A549 (cell line): ENCODE results near the gene NINL. TPM values are rescaled to one million over a fixed set of nuclear protein-coding genes. Genes with fewer than 3 reads are reported as not detected.

ENCODE experiments used
- ATAC-seq, 2 experiments: fragments of 200-7000 bp in 1 of 2; fragments of >200 bp in 1 of 2; cut with Nextera tagmentation in 1 of 2; cut with Tn5 transposase in 1 of 2; 3 replicates each; pipeline versions ENCODE4 v1.8.0 to v1.9.1; 2018 to 2020; ENCODE audit warnings: mild to moderate bottlenecking in 1 of 2, moderate library complexity in 1 of 2
- CTCF ChIA-PET: fragments of 300-600 bp; sonication (Branson Sonifier 250); formaldehyde crosslinking; extraction: SDS; loops from one replicate; lab custom pipeline; 2021; ENCODE audit warnings: antibody characterized with exemption, inconsistent platforms; lab: Yijun Ruan, JAX
- POLR2A ChIA-PET: fragments of 350-600 bp; formaldehyde crosslinking; extraction: SDS; loops from one replicate; lab custom pipeline; 2021; ENCODE audit warnings: antibody characterized with exemption, inconsistent platforms; lab: Yijun Ruan, JAX
- DNase-seq, 2 experiments: peaks; one replicate each; pipeline versions ENCODE4 v3.0.0 to v3.0.0-alpha.2; 2011 to 2016; ENCODE audit warnings: low read depth in 1 of 2, low spot score in 1 of 2
- FAIRE-seq: peaks from 2 replicates; lab custom pipeline; 2011; peaks lifted over from hg19 to GRCh38; lab: Jason Lieb, UNC
- H3K27ac ChIP-seq, 2 experiments: fragments of >200 bp; sonication (Bioruptor Twin); formaldehyde crosslinking; 3 replicates each; pipeline ENCODE4 v1.5.1; 2016 to 2017
- H3K4me1 ChIP-seq: fragments of >200 bp; sonication (Bioruptor Twin); formaldehyde crosslinking; 3 replicates; pipeline ENCODE4 v1.6.1; 2016
- H3K4me2 ChIP-seq: fragments of >200 bp; sonication (Bioruptor Twin); formaldehyde crosslinking; 3 replicates; pipeline ENCODE4 v1.6.1; 2016
- H3K4me3 ChIP-seq: fragments of >200 bp; sonication (Bioruptor Twin); formaldehyde crosslinking; 3 replicates; pipeline ENCODE4 v1.5.1; 2016
- H3K9me3 ChIP-seq: fragments of >200 bp; sonication (Bioruptor Twin); formaldehyde crosslinking; 3 replicates; pipeline ENCODE4 v1.6.1; 2016
- CEBPB ChIP-seq, 2 experiments: fragments of >200 bp in 1 of 2; sonication (Bioruptor Twin) in 1 of 2; formaldehyde crosslinking in 1 of 2; IDR thresholded peaks; 2 replicates each; pipeline ENCODE4 v1.6.1; 2012 to 2016
- CHD2 ChIP-seq: fragments of 150-350 bp; IDR thresholded peaks from 2 replicates; pipeline ENCODE4 v1.6.1; 2014; ENCODE audit warnings: low read length; ENCODE audit not compliant: partially characterized antibody
- CHD4 ChIP-seq: fragments of 200-600 bp; sonication (generic); IDR thresholded peaks from 2 replicates; pipeline ENCODE4 v1.6.1; 2016; ENCODE audit warnings: antibody characterized with exemption, mild to moderate bottlenecking, borderline replicate concordance
- EHF ChIP-seq: fragments of 250-450 bp; sonication (Bioruptor Pico); IDR thresholded peaks from 2 replicates; pipeline ENCODE4 v1.5.0; 2020; ENCODE audit warnings: mild to moderate bottlenecking
- FOSB ChIP-seq: fragments of 250-450 bp; sonication (Bioruptor Pico); IDR thresholded peaks from 2 replicates; pipeline ENCODE4 v1.5.0; 2020; ENCODE audit warnings: mild to moderate bottlenecking, moderate library complexity
- JUNB ChIP-seq: fragments of >200 bp; sonication (Bioruptor Twin); formaldehyde crosslinking; IDR thresholded peaks from 2 replicates; pipeline ENCODE4 v1.6.1; 2016
- KDM5A ChIP-seq: fragments of 200-600 bp; sonication (generic); IDR thresholded peaks from 2 replicates; pipeline ENCODE4 v1.6.1; 2016; ENCODE audit warnings: antibody characterized with exemption, mild to moderate bottlenecking
- MAZ ChIP-seq: fragments of 150-350 bp; IDR thresholded peaks from 2 replicates; pipeline ENCODE4 v1.6.1; 2014; ENCODE audit warnings: antibody characterized with exemption, low read depth, low read length, borderline replicate concordance
- NFE2L2 ChIP-seq: fragments of 150-350 bp; conservative IDR thresholded peaks from 2 replicates; pipeline ENCODE4 v1.6.1; 2014; ENCODE audit warnings: low read length
- PHF8 ChIP-seq: fragments of 200-600 bp; sonication (generic); IDR thresholded peaks from 2 replicates; pipeline ENCODE4 v1.6.1; 2016; ENCODE audit warnings: low read depth, mild to moderate bottlenecking, antibody characterized with exemption, moderate library complexity, borderline replicate concordance
- POLR2A ChIP-seq: IDR thresholded peaks from 2 replicates; pipeline ENCODE4 v1.6.1; 2012; ENCODE audit warnings: mild to moderate bottlenecking, low read length
- POLR2AphosphoS2 ChIP-seq: conservative IDR thresholded peaks from 2 replicates; pipeline ENCODE4 v1.6.1; 2012; ENCODE audit warnings: low read length, improper control_type of control experiment, inconsistent platforms
- RCOR1 ChIP-seq: fragments of 150-350 bp; IDR thresholded peaks from 2 replicates; pipeline ENCODE4 v1.6.1; 2014; ENCODE audit warnings: antibody characterized with exemption, low read length, low read depth
- RFX5 ChIP-seq: fragments of 450-650 bp; IDR thresholded peaks from 2 replicates; pipeline ENCODE4 v1.7.1; 2014; ENCODE audit warnings: antibody characterized with exemption, mild to moderate bottlenecking, moderate library complexity
- TFCP2L1 ChIP-seq: fragments of 250-450 bp; sonication (Bioruptor Pico); IDR thresholded peaks from 2 replicates; pipeline ENCODE4 v1.5.0; 2021; ENCODE audit warnings: mild to moderate bottlenecking
- ZNF302 ChIP-seq: fragments of 250-450 bp; sonication (Bioruptor Pico); IDR thresholded peaks from 2 replicates; pipeline ENCODE4 v1.9.0; 2021; ENCODE audit warnings: inconsistent platforms, mild to moderate bottlenecking, moderate library complexity
- WGBS: methylation state at CpG from one replicate; pipeline ENCODE4 v1.1.6; 2017; ENCODE audit errors: missing lambda C conversion rate; 5-methylcytosine and 5-hydroxymethylcytosine counted together
- polyA plus RNA-seq, 4 experiments: library from polyadenylated mRNA; depleted of rRNA in 3 of 4; stranded (reverse); fragments of >200 nt; fragmentation: RNase III in 1 of 4; extraction: RNeasy Plus Mini Kit Qiagen cat#74134 plus additional on column Dnase treatment in 1 of 4; gene quantifications; 2 replicates in 3 of 4; 3 replicates in 1 of 4; pipeline ENCODE4 v1.2.3, GENCODE V29; 2011 to 2017
- TF ChIP-seq, protein P1 (sequence below): fragments of 450-650 bp; IDR thresholded peaks from 2 replicates; pipeline ENCODE4 v1.6.1; 2014; ENCODE audit warnings: antibody characterized with exemption
- TF ChIP-seq, protein P2 (sequence below): fragments of 200-600 bp; sonication (generic); IDR thresholded peaks from 2 replicates; pipeline ENCODE4 v1.6.1; 2016; ENCODE audit warnings: antibody characterized with exemption, mild to moderate bottlenecking, moderate library complexity
- TF ChIP-seq, protein P3 (sequence below): fragments of >200 bp; sonication (Bioruptor Twin); formaldehyde crosslinking; IDR thresholded peaks from 2 replicates; pipeline ENCODE4 v1.6.1; 2016
- TF ChIP-seq, protein P4 (sequence below): IDR thresholded peaks from 2 replicates; pipeline ENCODE4 v1.6.1; 2012; ENCODE audit warnings: low read depth, borderline replicate concordance
- TF ChIP-seq, protein P5 (sequence below): fragments of >200 bp; sonication (Bioruptor Twin); formaldehyde crosslinking; IDR thresholded peaks from 3 replicates; pipeline ENCODE4 v1.5.1; 2016

NINL gene
- polyA plus RNA-seq, 2 of the 4 experiments (the other 2 are of a cell fraction), result 20.2 to 22.4 TPM

DNA sequence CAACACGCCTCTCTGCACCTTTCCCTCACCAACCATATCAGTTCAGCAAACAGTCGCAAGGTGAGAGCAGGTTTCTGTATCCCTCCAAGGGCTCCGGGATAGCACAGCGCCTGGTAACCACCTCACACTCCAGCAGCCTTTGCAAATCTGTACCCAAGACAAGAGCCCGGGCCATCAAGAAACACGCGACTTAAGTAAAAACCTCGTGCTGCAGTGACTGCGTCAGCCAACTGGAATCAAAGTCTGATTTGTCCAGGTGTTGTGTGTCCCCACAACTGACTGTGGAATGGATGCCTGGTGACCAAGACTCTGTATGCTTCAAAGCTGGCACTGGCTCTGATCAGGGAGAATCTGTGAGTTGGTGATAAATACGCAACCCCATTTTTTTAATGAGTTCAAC is 74.1 kb downstream of the NINL start:
- Histone ChIP-seq H3K27ac (no peak overlapping the region), H3K4me3 (no peak overlapping the region), H3K9me3 (peaks cover 23% of the 10 kb centered on the region), H3K4me1 (peaks cover 24% of the 10 kb centered on the region), H3K4me2 (no peak overlapping the region)
- ATAC-seq (no peak), DNase-seq (no peak), FAIRE-seq (no peak)
- CTCF ChIA-PET, result interaction anchor here (0.8 to 1.8 kb wide), 3 partner anchors 30 to 653 kb away, joined by 3 to 4 read pairs (median 3); no protein-coding TSS in a partner anchor
- WGBS, result 91% methylated on average over 10 of the region's 10 CpGs
- POLR2A ChIA-PET, result no interaction called here
- TF ChIP-seq ZNF302 (CRISPR knock-in tag), result no peak
- TF ChIP-seq JUNB, result no peak
- TF ChIP-seq MAZ, result no peak
- no peak for TF ChIP-seq NFE2L2
- TF ChIP-seq, protein P1, sequence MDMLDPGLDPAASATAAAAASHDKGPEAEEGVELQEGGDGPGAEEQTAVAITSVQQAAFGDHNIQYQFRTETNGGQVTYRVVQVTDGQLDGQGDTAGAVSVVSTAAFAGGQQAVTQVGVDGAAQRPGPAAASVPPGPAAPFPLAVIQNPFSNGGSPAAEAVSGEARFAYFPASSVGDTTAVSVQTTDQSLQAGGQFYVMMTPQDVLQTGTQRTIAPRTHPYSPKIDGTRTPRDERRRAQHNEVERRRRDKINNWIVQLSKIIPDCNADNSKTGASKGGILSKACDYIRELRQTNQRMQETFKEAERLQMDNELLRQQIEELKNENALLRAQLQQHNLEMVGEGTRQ, result no peak
- TF ChIP-seq, protein P2, sequence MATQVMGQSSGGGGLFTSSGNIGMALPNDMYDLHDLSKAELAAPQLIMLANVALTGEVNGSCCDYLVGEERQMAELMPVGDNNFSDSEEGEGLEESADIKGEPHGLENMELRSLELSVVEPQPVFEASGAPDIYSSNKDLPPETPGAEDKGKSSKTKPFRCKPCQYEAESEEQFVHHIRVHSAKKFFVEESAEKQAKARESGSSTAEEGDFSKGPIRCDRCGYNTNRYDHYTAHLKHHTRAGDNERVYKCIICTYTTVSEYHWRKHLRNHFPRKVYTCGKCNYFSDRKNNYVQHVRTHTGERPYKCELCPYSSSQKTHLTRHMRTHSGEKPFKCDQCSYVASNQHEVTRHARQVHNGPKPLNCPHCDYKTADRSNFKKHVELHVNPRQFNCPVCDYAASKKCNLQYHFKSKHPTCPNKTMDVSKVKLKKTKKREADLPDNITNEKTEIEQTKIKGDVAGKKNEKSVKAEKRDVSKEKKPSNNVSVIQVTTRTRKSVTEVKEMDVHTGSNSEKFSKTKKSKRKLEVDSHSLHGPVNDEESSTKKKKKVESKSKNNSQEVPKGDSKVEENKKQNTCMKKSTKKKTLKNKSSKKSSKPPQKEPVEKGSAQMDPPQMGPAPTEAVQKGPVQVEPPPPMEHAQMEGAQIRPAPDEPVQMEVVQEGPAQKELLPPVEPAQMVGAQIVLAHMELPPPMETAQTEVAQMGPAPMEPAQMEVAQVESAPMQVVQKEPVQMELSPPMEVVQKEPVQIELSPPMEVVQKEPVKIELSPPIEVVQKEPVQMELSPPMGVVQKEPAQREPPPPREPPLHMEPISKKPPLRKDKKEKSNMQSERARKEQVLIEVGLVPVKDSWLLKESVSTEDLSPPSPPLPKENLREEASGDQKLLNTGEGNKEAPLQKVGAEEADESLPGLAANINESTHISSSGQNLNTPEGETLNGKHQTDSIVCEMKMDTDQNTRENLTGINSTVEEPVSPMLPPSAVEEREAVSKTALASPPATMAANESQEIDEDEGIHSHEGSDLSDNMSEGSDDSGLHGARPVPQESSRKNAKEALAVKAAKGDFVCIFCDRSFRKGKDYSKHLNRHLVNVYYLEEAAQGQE, result no peak
- TF ChIP-seq KDM5A, result no peak

DNA sequence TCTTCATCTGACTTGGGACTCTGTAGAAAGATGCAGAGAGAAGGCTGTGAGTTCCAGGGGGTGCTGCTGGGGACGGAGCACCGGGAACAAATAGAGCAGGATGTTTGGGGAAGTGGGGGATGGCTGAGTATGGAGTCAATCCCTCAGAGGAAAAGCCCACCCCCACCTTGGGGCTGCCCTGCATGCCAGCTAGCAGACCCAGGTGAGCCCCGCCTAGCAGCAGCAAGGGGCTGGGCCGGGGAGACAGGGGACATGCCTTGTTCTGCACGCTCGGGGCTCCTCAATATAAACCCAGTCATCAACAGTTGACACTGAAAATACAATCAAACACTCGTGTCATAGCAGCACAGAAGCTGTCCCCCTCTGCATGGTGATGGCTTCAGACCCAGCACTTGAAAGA is 74.6 kb downstream of the NINL start:
- ChIA-PET CTCF (interaction anchor here (0.8 to 1.8 kb wide), 4 partner anchors 30 to 653 kb away, joined by 3 to 5 read pairs (median 4); no protein-coding TSS in a partner anchor), POLR2A (no interaction called here)
- H3K4me2 ChIP-seq, result no peak overlapping the region
- H3K4me1 ChIP-seq, result peaks cover 24% of the 10 kb centered on the region
- peaks cover 19% of the 10 kb centered on the region for H3K9me3 ChIP-seq
- H3K4me3 ChIP-seq, result no peak overlapping the region
- no peak for FAIRE-seq
- DNase-seq, result no peak
- TF ChIP-seq, protein P3, sequence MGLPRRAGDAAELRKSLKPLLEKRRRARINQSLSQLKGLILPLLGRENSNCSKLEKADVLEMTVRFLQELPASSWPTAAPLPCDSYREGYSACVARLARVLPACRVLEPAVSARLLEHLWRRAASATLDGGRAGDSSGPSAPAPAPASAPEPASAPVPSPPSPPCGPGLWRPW, result no peak
- no peak for TF ChIP-seq CHD2
- TF ChIP-seq FOSB (CRISPR knock-in tag), result no peak
- TF ChIP-seq POLR2A, result no peak
- TF ChIP-seq, protein P2, result no peak
- no peak for TF ChIP-seq CEBPB (IDR thresholded peaks at IDR 0.05)
- TF ChIP-seq RCOR1, result no peak
- WGBS, result 89% methylated on average over 7 of the region's 7 CpGs
- H3K27ac ChIP-seq, result no peak overlapping the region
- no peak for ATAC-seq

DNA sequence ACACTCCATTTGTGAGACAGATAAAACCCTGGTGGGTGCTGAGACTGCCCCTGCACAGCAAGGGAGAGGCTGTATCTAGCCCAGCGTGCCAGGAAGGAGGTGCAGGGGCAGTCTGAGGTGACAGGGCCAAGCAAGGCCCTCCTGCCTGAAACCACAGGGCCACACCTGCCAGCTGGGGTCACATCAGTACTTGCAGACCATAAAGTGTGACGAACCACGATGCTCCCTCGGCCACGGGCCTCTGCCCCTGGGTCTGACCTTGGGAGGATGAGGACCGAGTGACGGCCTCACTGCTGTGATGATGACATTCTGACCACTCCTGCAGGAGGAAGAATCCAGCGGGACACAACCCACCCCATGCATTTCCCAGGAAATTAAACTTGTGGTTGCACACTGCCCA is 75.1 kb downstream of the NINL start:
- CTCF ChIA-PET, result interaction anchor here (1.4 to 1.8 kb wide), 3 partner anchors 29 to 215 kb away, joined by 3 to 5 read pairs (median 4); no protein-coding TSS in a partner anchor
- ATAC-seq, result no peak
- peaks cover 14% of the 10 kb centered on the region for H3K9me3 ChIP-seq
- H3K27ac ChIP-seq, result no peak overlapping the region
- POLR2A ChIA-PET, result no interaction called here
- H3K4me1 ChIP-seq, result peaks cover 24% of the 10 kb centered on the region
- FAIRE-seq, result no peak
- WGBS, result 97% methylated on average over 8 of the region's 8 CpGs
- no peak overlapping the region for H3K4me2 ChIP-seq
- no peak for DNase-seq
- H3K4me3 ChIP-seq, result no peak overlapping the region
- no peak for TF ChIP-seq CHD4
- no peak for TF ChIP-seq JUNB
- TF ChIP-seq, protein P4, sequence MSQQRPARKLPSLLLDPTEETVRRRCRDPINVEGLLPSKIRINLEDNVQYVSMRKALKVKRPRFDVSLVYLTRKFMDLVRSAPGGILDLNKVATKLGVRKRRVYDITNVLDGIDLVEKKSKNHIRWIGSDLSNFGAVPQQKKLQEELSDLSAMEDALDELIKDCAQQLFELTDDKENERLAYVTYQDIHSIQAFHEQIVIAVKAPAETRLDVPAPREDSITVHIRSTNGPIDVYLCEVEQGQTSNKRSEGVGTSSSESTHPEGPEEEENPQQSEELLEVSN, result no peak
- TF ChIP-seq PHF8, result no peak
- no peak for TF ChIP-seq TFCP2L1
- no peak for TF ChIP-seq EHF
- TF ChIP-seq KDM5A, result no peak
- TF ChIP-seq POLR2AphosphoS2, result no peak
- TF ChIP-seq, protein P5, sequence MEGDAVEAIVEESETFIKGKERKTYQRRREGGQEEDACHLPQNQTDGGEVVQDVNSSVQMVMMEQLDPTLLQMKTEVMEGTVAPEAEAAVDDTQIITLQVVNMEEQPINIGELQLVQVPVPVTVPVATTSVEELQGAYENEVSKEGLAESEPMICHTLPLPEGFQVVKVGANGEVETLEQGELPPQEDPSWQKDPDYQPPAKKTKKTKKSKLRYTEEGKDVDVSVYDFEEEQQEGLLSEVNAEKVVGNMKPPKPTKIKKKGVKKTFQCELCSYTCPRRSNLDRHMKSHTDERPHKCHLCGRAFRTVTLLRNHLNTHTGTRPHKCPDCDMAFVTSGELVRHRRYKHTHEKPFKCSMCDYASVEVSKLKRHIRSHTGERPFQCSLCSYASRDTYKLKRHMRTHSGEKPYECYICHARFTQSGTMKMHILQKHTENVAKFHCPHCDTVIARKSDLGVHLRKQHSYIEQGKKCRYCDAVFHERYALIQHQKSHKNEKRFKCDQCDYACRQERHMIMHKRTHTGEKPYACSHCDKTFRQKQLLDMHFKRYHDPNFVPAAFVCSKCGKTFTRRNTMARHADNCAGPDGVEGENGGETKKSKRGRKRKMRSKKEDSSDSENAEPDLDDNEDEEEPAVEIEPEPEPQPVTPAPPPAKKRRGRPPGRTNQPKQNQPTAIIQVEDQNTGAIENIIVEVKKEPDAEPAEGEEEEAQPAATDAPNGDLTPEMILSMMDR, result no peak
- no peak for TF ChIP-seq RFX5
